Natural killer cell treated with Interleukin-12 subunit alpha and Interleukin-12 subunit beta and Interleukin-15 and Interleukin-18, amount 100 ng/mL, for 72 hours (primary cell): ENCODE measurements around the gene C1QL1. TPM values are rescaled to one million over a fixed set of nuclear protein-coding genes. Genes with fewer than 3 reads are reported as not detected.

ENCODE experiments used
- ATAC-seq, 2 donors: fragments of 150-1000 bp; cut with Tn5 transposase in 1 of 2; sonication (Bioruptor Pico), chemical (Tn5 transposase) in 1 of 2; 2 replicates each; pipeline ENCODE4 v1.10.0; 2021
- DNase-seq: peaks from one replicate; pipeline ENCODE4 v3.0.0; 2022; ENCODE audit warnings: low spot score
- H3K27ac Mint-ChIP-seq, 2 donors: 1 replicate in 1 of 2; 2 replicates in 1 of 2; pipeline ENCODE4 v1.8.0; 2022; ENCODE audit warnings: mixed read lengths in 2 of 2, mild to moderate bottlenecking in 1 of 2, moderate library complexity in 1 of 2
- H3K27me3 Mint-ChIP-seq, 2 donors: 1 replicate in 1 of 2; 2 replicates in 1 of 2; pipeline ENCODE4 v1.8.0; 2022; ENCODE audit warnings: mixed read lengths in 2 of 2
- H3K36me3 Mint-ChIP-seq: one replicate; pipeline ENCODE4 v1.8.0; 2022; ENCODE audit warnings: mixed read lengths
- H3K4me1 Mint-ChIP-seq, 2 donors: 1 replicate in 1 of 2; 2 replicates in 1 of 2; pipeline ENCODE4 v1.8.0; 2022; ENCODE audit warnings: low read depth in 2 of 2, mixed read lengths in 2 of 2, mild to moderate bottlenecking in 1 of 2
- H3K4me3 Mint-ChIP-seq: one replicate; pipeline ENCODE4 v1.8.0; 2022; ENCODE audit warnings: mixed read lengths
- H3K9me3 Mint-ChIP-seq: 2 replicates; pipeline ENCODE4 v1.8.0; 2022; ENCODE audit warnings: mixed read lengths
- total RNA-seq, 2 donors: library from RNA; stranded (reverse); gene quantifications; one replicate each; pipeline ENCODE4 v1.2.3, GENCODE V29; 2022

C1QL1 gene
- total RNA-seq, 2 donors from 2014 or later: not detected

GRCh38 chr17:44978807-44979206, 10.7 kb upstream of the C1QL1 start:
- Mint-ChIP-seq H3K4me3 (no peak overlapping the region), H3K36me3 (no peaks in the 10 kb centered on the region), H3K27ac (no peak overlapping the region), H3K27me3 (peaks cover 25 to 40% of the 10 kb centered on the region in 2 donors), H3K4me1 (no peaks in the 10 kb centered on the region), H3K9me3 (no peaks in the 10 kb centered on the region)
- no peak for ATAC-seq
- no peak for DNase-seq

GRCh38 chr17:44977814-44978550, 9.9 kb upstream of the C1QL1 start:
- ATAC-seq (no peak), DNase-seq (no peak)
- Mint-ChIP-seq H3K4me1 (no peaks in the 10 kb centered on the region), H3K27me3 (peaks cover 27 to 43% of the 10 kb centered on the region in 2 donors), H3K4me3 (no peak overlapping the region), H3K27ac (no peak overlapping the region), H3K9me3 (no peaks in the 10 kb centered on the region), H3K36me3 (no peaks in the 10 kb centered on the region)

DNA sequence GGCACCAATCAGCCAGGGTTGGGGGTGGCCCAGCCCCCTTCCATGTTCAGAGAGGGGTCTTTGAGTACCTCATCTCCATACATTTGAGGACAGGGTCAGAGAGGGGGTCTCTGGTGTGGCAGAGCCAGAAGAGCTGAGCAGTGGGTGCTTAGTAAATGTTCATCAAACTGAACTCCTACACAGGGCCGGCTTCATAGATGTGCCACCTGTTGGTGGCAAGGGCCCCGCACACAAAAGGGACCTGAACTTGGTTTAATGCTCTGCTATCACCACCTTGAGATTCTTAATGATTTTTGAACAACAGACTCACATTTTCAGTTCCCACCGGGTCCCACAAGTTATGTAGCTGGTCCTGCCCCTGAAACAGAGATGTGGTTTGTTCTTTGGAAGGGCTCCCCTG, 9.0 kb upstream of the C1QL1 start:
- no peaks in the 10 kb centered on the region for H3K36me3 Mint-ChIP-seq
- H3K27ac Mint-ChIP-seq: no peak overlapping the region
- peaks cover 30 to 46% of the 10 kb centered on the region in 2 donors for H3K27me3 Mint-ChIP-seq
- ATAC-seq: no peak
- no peak for DNase-seq
- H3K4me3 Mint-ChIP-seq: no peak overlapping the region
- H3K9me3 Mint-ChIP-seq: no peaks in the 10 kb centered on the region
- peaks cover 3% of the 10 kb centered on the region in 2 donors for H3K4me1 Mint-ChIP-seq

DNA sequence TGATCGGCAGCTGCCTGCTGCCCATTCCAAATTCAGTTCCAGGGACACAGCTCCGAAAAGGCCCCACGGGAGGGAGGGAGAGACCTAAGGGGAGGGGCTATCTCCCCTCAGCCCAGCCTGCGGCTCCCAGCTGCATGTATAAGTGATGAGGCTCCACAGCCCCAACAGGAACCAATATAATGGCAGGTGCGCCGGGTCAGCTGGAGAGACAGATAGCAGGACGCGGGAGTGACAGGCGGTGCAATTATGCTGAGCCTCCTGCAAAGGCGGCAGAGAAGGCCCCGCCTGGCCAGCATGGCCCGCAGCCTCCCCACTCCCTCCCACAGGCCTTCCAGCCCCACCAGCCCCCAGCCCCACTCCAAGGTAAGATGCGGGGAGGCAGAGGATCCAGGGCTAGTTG, 8.1 kb upstream of the C1QL1 start:
- no peaks in the 10 kb centered on the region for H3K36me3 Mint-ChIP-seq
- DNase-seq (no peak), ATAC-seq (no peak)
- H3K4me3 Mint-ChIP-seq: no peak overlapping the region
- no peak overlapping the region for H3K27ac Mint-ChIP-seq
- H3K27me3 Mint-ChIP-seq: peaks cover 32 to 46% of the 10 kb centered on the region in 2 donors
- no peaks in the 10 kb centered on the region for H3K9me3 Mint-ChIP-seq
- H3K4me1 Mint-ChIP-seq: peaks cover 5 to 6% of the 10 kb centered on the region in 2 donors

DNA sequence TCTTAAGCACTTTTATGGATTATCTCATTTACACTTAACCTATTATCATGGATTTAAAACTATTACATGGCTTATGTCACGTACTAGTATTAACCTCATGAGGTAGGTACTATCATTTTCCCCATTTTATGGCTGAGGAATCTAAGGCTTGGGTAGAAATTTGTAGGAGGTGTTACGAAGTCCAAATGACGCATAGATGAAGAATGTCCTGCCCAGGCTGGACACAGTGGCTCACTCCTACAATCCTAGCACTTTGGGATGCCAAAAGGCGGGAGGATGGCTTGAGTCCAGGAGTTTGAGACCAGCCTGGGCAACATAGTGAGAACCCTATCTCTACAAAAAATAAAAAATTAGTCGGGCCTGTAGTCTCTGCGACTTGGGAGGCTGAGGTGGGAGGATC, 4.8 kb upstream of the C1QL1 start:
- Mint-ChIP-seq H3K4me1 (peaks cover 13 to 16% of the 10 kb centered on the region in 2 donors), H3K36me3 (no peaks in the 10 kb centered on the region), H3K9me3 (no peaks in the 10 kb centered on the region), H3K27ac (no peak overlapping the region), H3K27me3 (peaks cover 27 to 47% of the 10 kb centered on the region in 2 donors), H3K4me3 (no peak overlapping the region)
- ATAC-seq: no peak
- no peak for DNase-seq

DNA sequence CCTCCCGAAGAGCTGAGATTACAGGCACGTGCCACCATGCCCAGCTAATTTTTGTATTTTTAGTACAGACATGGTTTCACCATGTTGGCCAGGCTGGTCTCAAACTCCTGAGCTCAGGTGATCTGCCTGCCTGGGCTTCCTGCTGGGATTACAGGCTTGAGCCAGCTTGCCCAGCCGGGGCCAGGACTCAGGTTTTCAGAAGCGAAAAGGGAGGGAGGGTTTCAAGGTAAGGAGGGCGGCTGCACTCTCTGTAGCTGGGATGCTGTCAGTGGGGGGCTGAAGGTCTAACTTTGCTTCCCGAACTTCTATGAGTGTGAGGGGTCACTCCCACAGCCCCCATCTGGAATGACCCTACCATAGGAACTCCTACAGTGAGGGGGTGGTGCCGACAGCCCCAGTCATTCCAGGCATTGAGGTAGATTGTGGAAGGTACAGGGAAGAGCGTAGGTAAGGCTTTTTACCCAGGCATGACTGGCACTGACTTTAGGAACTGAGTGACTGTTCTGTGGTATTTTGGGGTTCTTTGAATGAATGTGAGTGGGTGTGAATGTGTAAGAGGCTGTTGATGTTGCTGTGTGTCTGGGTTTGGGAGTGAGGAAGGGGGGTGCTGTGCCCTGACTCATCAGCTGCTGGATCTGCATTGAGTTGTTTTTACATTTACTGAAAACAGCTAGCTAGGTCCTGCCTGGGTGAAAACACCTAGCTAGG, 3.8 kb upstream of the C1QL1 start:
- DNase-seq: no peak
- ATAC-seq: peak in 1 of 2 donors; percentile 39
- Mint-ChIP-seq H3K4me3 (no peak overlapping the region), H3K4me1 (peaks cover 13 to 19% of the 10 kb centered on the region in 2 donors), H3K27me3 (peaks cover 28 to 47% of the 10 kb centered on the region in 2 donors), H3K9me3 (no peaks in the 10 kb centered on the region), H3K36me3 (no peaks in the 10 kb centered on the region), H3K27ac (no peak overlapping the region)

- Mint-ChIP-seq H3K4me1 (peaks cover 13 to 24% of the 10 kb centered on the region in 2 donors), H3K9me3 (no peaks in the 10 kb centered on the region), H3K27ac (no peak overlapping the region), H3K27me3 (peaks cover 34 to 57% of the 10 kb centered on the region in 2 donors), H3K4me3 (no peak overlapping the region), H3K36me3 (no peaks in the 10 kb centered on the region)
- DNase-seq: no peak
- no peak for ATAC-seq
These were observed 2.1 kb upstream of the C1QL1 start for GRCh38 chr17:44970136-44970741.

DNA sequence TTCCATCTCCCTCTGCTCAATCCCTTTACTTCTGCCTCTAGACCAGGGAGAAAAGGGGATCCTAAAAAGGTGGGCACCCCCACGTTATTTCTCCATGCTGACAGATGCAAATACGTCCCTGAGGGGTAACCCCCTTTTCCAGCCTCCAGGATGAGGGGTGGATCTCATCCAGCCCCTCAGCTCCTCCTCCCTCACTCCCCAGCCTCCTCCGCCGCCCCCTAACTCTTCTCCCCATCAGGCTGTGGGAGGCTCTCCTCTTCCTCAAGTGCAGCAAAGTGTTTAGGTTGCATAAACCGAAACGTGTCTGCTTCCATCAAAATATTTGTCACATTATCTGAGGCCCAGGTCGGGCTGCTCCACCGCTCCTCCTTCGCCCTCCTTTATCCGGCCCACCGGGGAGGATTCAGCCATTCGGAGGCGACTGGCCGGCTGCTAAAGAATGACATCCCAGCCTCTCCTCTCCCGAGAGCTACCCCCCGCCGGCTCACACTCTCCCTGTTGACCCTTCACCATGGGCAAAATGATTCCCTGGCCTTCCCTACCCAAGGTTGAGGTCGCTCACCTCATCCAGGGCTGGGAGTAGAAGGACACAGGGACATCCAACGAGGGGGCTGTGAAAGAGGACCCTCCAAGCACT, 1.2 kb upstream of the C1QL1 start:
- no peak overlapping the region for H3K27ac Mint-ChIP-seq
- no peak for ATAC-seq
- peak overlapping the region; percentile 64 for H3K4me3 Mint-ChIP-seq
- no peaks in the 10 kb centered on the region for H3K9me3 Mint-ChIP-seq
- peaks cover 13 to 26% of the 10 kb centered on the region in 2 donors for H3K4me1 Mint-ChIP-seq
- peaks cover 33 to 53% of the 10 kb centered on the region in 2 donors for H3K27me3 Mint-ChIP-seq
- H3K36me3 Mint-ChIP-seq: no peaks in the 10 kb centered on the region
- DNase-seq: no peak

GRCh38 chr17:44967907-44968224, 237 bp downstream of the C1QL1 start:
- no peak for ATAC-seq
- no peaks in the 10 kb centered on the region for H3K9me3 Mint-ChIP-seq
- H3K36me3 Mint-ChIP-seq: no peaks in the 10 kb centered on the region

GRCh38 chr17:44967026-44967906, 837 bp downstream of the C1QL1 start:
- Mint-ChIP-seq H3K4me1 (peaks cover 12 to 26% of the 10 kb centered on the region in 2 donors), H3K27ac (no peak overlapping the region), H3K27me3 (peaks cover 33 to 42% of the 10 kb centered on the region in 2 donors), H3K9me3 (no peaks in the 10 kb centered on the region), H3K4me3 (no peak overlapping the region), H3K36me3 (no peaks in the 10 kb centered on the region)
- ATAC-seq: no peak
- DNase-seq: no peak

More at GRCh38 chr17:44967907-44968224, 237 bp downstream of the C1QL1 start:
- no peak for DNase-seq
- no peak overlapping the region for H3K27ac Mint-ChIP-seq
- no peak overlapping the region for H3K4me3 Mint-ChIP-seq
- peaks cover 13 to 27% of the 10 kb centered on the region in 2 donors for H3K4me1 Mint-ChIP-seq
- H3K27me3 Mint-ChIP-seq: peaks cover 31 to 48% of the 10 kb centered on the region in 2 donors

GRCh38 chr17:44966348-44967025, 1.6 kb downstream of the C1QL1 start:
- H3K27ac Mint-ChIP-seq: no peak overlapping the region
- DNase-seq (no peak), ATAC-seq (no peak)
- H3K4me3 Mint-ChIP-seq: peak overlapping the region; percentile 20
- H3K27me3 Mint-ChIP-seq: peaks cover 28 to 36% of the 10 kb centered on the region in 2 donors
- H3K36me3 Mint-ChIP-seq: no peaks in the 10 kb centered on the region
- peaks cover 7 to 22% of the 10 kb centered on the region in 2 donors for H3K4me1 Mint-ChIP-seq
- H3K9me3 Mint-ChIP-seq: no peaks in the 10 kb centered on the region

GRCh38 chr17:44965481-44966234, 2.4 kb downstream of the C1QL1 start:
- DNase-seq (no peak), ATAC-seq (no peak)
- Mint-ChIP-seq H3K4me1 (peaks cover 7 to 22% of the 10 kb centered on the region in 2 donors), H3K4me3 (peak overlapping the region; percentile 20), H3K36me3 (no peaks in the 10 kb centered on the region), H3K27ac (no peak overlapping the region), H3K27me3 (peaks cover 32 to 36% of the 10 kb centered on the region in 2 donors), H3K9me3 (no peaks in the 10 kb centered on the region)
